H1 (cell line): ENCODE measurements around the gene CRBN. TPM values are rescaled to one million over a fixed set of nuclear protein-coding genes. Genes with fewer than 3 reads are reported as not detected.

Experiments used
- CTCF ChIA-PET: fragments of 300-600 bp; sonication (Branson Sonifier 250); formaldehyde crosslinking; loops from one replicate; lab custom pipeline; 2021; ENCODE audit not compliant: partially characterized antibody; lab: Charles Lee
- POLR2A ChIA-PET: fragments of 300-600 bp; sonication (Branson Sonifier 250); formaldehyde crosslinking; loops from one replicate; lab custom pipeline; 2021; ENCODE audit warnings: inconsistent platforms; ENCODE audit not compliant: partially characterized antibody; lab: Charles Lee
- DNase-seq, 2 experiments: peaks; one replicate each; pipeline versions ENCODE4 v3.0.0 to v3.0.0-alpha.2; 2010 to 2022; ENCODE audit warnings: low spot score in 2 of 2, low read depth in 1 of 2, mixed read lengths in 1 of 2
- FAIRE-seq: peaks from 2 replicates; lab custom pipeline; 2011; peaks lifted over from hg19 to GRCh38; lab: Jason Lieb, UNC
- H2AFZ ChIP-seq: 2 replicates; pipeline ENCODE4 v1.8.1; 2012; ENCODE audit warnings: low read length, inconsistent platforms
- H2AK5ac ChIP-seq: 2 replicates; pipeline ENCODE4 v1.6.1; 2013; ENCODE audit warnings: low read depth, low read length
- H2BK120ac ChIP-seq: replicated peaks from 2 replicates; pipeline ENCODE3; 2013; ENCODE audit warnings: low read depth, low read length, inconsistent platforms
- H2BK12ac ChIP-seq: 2 replicates; pipeline ENCODE4 v1.6.1; 2013; ENCODE audit warnings: low read depth, low read length
- H2BK15ac ChIP-seq: 2 replicates; pipeline ENCODE4 v1.6.1; 2013; ENCODE audit warnings: low read length
- H2BK20ac ChIP-seq: 2 replicates; pipeline ENCODE4 v1.6.1; 2013; ENCODE audit warnings: low read length
- H2BK5ac ChIP-seq: 2 replicates; pipeline ENCODE4 v1.6.1; 2013; ENCODE audit warnings: low read depth, low read length
- H3K14ac ChIP-seq: 2 replicates; pipeline ENCODE4 v1.6.1; 2013; ENCODE audit warnings: inconsistent platforms; ENCODE audit not compliant: insufficient read length
- H3K18ac ChIP-seq: 2 replicates; pipeline ENCODE4 v1.6.1; 2013; ENCODE audit warnings: low read length; ENCODE audit errors: extremely low read depth
- H3K23ac ChIP-seq: 2 replicates; pipeline ENCODE4 v1.6.1; 2013; ENCODE audit warnings: inconsistent platforms; ENCODE audit not compliant: insufficient read length
- H3K23me2 ChIP-seq: 2 replicates; pipeline ENCODE4 v1.6.1; 2013; ENCODE audit warnings: low read depth, low read length
- H3K27ac ChIP-seq: 2 replicates; pipeline ENCODE4 v1.6.1; 2011; ENCODE audit warnings: low read depth, low read length, inconsistent platforms
- H3K27me3 ChIP-seq, 4 experiments: replicated peaks in 1 of 4; 1 replicate in 1 of 4; 2 replicates in 3 of 4; pipeline versions ENCODE4 v1.6.1 to v1.8.1; 2011 to 2013; ENCODE audit warnings: low read length in 3 of 4, mild to moderate bottlenecking in 3 of 4, inconsistent platforms in 2 of 4, mixed read lengths in 2 of 4, moderate library complexity in 1 of 4; ENCODE audit not compliant: control insufficient read depth in 3 of 4, insufficient read depth in 3 of 4; ENCODE audit errors: extremely low read depth in 1 of 4
- H3K36me3 ChIP-seq, 4 experiments: 2 replicates each; pipeline versions ENCODE4 v1.6.1 to v1.8.1; 2011 to 2013; ENCODE audit warnings: mild to moderate bottlenecking in 4 of 4, low read length in 3 of 4, moderate library complexity in 2 of 4, control low read depth in 1 of 4, inconsistent platforms in 1 of 4; ENCODE audit not compliant: insufficient read depth in 4 of 4, control insufficient read depth in 2 of 4
- H3K4ac ChIP-seq: replicated peaks from 2 replicates; pipeline ENCODE3; 2013; ENCODE audit warnings: low read length, low read depth, mixed read lengths, inconsistent platforms; ENCODE audit not compliant: insufficient read length
- H3K4me1 ChIP-seq, 4 experiments: replicated peaks in 1 of 4; 1 replicate in 1 of 4; 2 replicates in 3 of 4; pipeline versions ENCODE4 v1.6.1 to v1.8.1; 2011 to 2013; ENCODE audit warnings: low read length in 3 of 4, inconsistent platforms in 2 of 4, mixed read lengths in 1 of 4; ENCODE audit not compliant: insufficient read depth in 4 of 4, control insufficient read depth in 3 of 4
- H3K4me2 ChIP-seq, 2 experiments: 2 replicates each; pipeline versions ENCODE4 v1.6.1 to v1.8.1; 2011 to 2013; ENCODE audit warnings: low read depth in 2 of 2, low read length in 2 of 2, control low read depth in 1 of 2, inconsistent platforms in 1 of 2, mild to moderate bottlenecking in 1 of 2; ENCODE audit not compliant: insufficient read depth in 1 of 2
- H3K4me3 ChIP-seq, 4 experiments: fragments of 200-600, 300-600 bp in 1 of 4; sonication (generic), shearing (Covaris generic), sonication (Bioruptor Twin) in 1 of 4; 2 replicates each; pipeline versions ENCODE4 v1.5.1 to v1.8.1; 2011 to 2016; ENCODE audit warnings: low read length in 4 of 4, low read depth in 3 of 4, control low read depth in 2 of 4, inconsistent platforms in 2 of 4, mild to moderate bottlenecking in 2 of 4, mixed read lengths in 1 of 4, moderate library complexity in 1 of 4; ENCODE audit not compliant: insufficient read depth in 2 of 4; ENCODE audit errors: extremely low read depth in 1 of 4
- H3K56ac ChIP-seq: replicated peaks from 2 replicates; pipeline ENCODE3; 2013; ENCODE audit warnings: low read depth, mild to moderate bottlenecking, mixed read lengths, low read length, inconsistent platforms; ENCODE audit not compliant: insufficient read length
- H3K79me1 ChIP-seq: 2 replicates; pipeline ENCODE4 v1.6.1; 2013; ENCODE audit warnings: low read depth, low read length, control low read depth
- H3K79me2 ChIP-seq, 2 experiments: 2 replicates each; pipeline versions ENCODE4 v1.6.1 to v1.8.1; 2012 to 2013; ENCODE audit warnings: low read length in 2 of 2, mild to moderate bottlenecking in 2 of 2, inconsistent platforms in 1 of 2; ENCODE audit not compliant: insufficient read depth in 2 of 2, control insufficient read depth in 1 of 2
- H3K9ac ChIP-seq, 4 experiments: replicated peaks in 1 of 4; 1 replicate in 1 of 4; 2 replicates in 3 of 4; pipeline versions ENCODE4 v1.6.1 to v1.8.1; 2011 to 2013; ENCODE audit warnings: low read depth in 3 of 4, low read length in 3 of 4, control low read depth in 2 of 4, mild to moderate bottlenecking in 2 of 4, moderate library complexity in 2 of 4, inconsistent platforms in 1 of 4; ENCODE audit errors: extremely low read depth in 1 of 4
- H3K9me3 ChIP-seq, 2 experiments: 2 replicates each; pipeline versions ENCODE4 v1.6.1 to v1.8.1; 2012 to 2013; ENCODE audit warnings: mild to moderate bottlenecking in 2 of 2, moderate library complexity in 2 of 2, control low read depth in 1 of 2, inconsistent platforms in 1 of 2, low read depth in 1 of 2, low read length in 1 of 2, mixed read lengths in 1 of 2; ENCODE audit not compliant: insufficient read depth in 2 of 2
- H4K20me1 ChIP-seq, 2 experiments: replicated peaks in 1 of 2; 2 replicates each; pipeline versions ENCODE3 to v1.8.1; 2011 to 2013; ENCODE audit warnings: inconsistent platforms in 2 of 2, low read length in 2 of 2, mild to moderate bottlenecking in 1 of 2; ENCODE audit not compliant: insufficient read depth in 2 of 2, control insufficient read depth in 1 of 2
- H4K5ac ChIP-seq: 2 replicates; pipeline ENCODE4 v1.6.1; 2013; ENCODE audit warnings: low read length, low read depth, mixed read lengths, inconsistent platforms; ENCODE audit not compliant: insufficient read length
- H4K8ac ChIP-seq: 2 replicates; pipeline ENCODE4 v1.8.0; 2013; ENCODE audit warnings: mild to moderate bottlenecking, moderate library complexity, low read length, inconsistent platforms; ENCODE audit not compliant: insufficient read depth; ENCODE audit errors: extremely low read depth
- H4K91ac ChIP-seq: replicated peaks from 2 replicates; pipeline ENCODE3; 2013; ENCODE audit warnings: low read length, mixed read lengths, inconsistent platforms; ENCODE audit not compliant: insufficient read length
- CBX5 ChIP-seq: fragments of 300-800, 300-1000 bp; sonication (generic); IDR thresholded peaks from 2 replicates; pipeline ENCODE4 v1.7.1; 2016; ENCODE audit warnings: antibody characterized with exemption, low read length, low read depth
- TAF1 ChIP-seq: IDR thresholded peaks from 2 replicates; pipeline ENCODE4 v1.6.1; 2011; ENCODE audit warnings: mild to moderate bottlenecking, low read depth, low read length
- WGBS, 2 experiments: shearing (Covaris generic) in 1 of 2; methylation state at CpG; one replicate each; pipeline versions ENCODE4 v1.1.6 to v1.1.7; 2013 to 2015; ENCODE audit warnings: low lambda C conversion rate in 2 of 2, mixed read lengths in 2 of 2, inconsistent platforms in 1 of 2, low coverage in 1 of 2, missing lambda C conversion rate in 1 of 2; ENCODE audit not compliant: insufficient replicate concordance in 2 of 2, insufficient coverage in 1 of 2, insufficient read length in 1 of 2; ENCODE audit errors: extremely low coverage in 1 of 2, missing lambda C conversion rate in 1 of 2; 5-methylcytosine and 5-hydroxymethylcytosine counted together
- polyA plus RNA-seq, 7 experiments: library from polyadenylated mRNA; depleted of rRNA in 3 of 7; stranded (reverse) in 5 of 7; unstranded in 2 of 7; fragments of >200 nt in 5 of 7; fragments of 200-250 nt in 2 of 7; gene quantifications; 1 replicate in 5 of 7; 2 replicates in 1 of 7; 4 replicates in 1 of 7; pipeline versions ENCODE4 v1.2.1 to v1.2.3, GENCODE V29; 2011 to 2013; ENCODE audit warnings: missing spikeins in 2 of 7, mixed read lengths in 2 of 7
- total RNA-seq: library from RNA; stranded (reverse); fragmentation: NEBNext Ultra II Directional; extraction: Animal tissue kit (Norgen Biotek cat#: 25700); gene quantifications from 2 replicates; pipeline ENCODE4 v1.2.1, GENCODE V29; 2021

CRBN gene
- total and polyA plus RNA-seq, 2 of the 8 experiments (the other 6 are each of a cell fraction or from before 2014, with no cell fraction given): 13.4 to 30.3 TPM

GRCh38 chr3:3209057-3209456 lies 29.6 kb upstream of the CRBN start:
- Histone ChIP-seq H2BK12ac (no peak overlapping the region), H3K18ac (no peak overlapping the region), H3K4ac (no peak overlapping the region), H2AK5ac (no peak overlapping the region), H3K56ac (no peak overlapping the region), H3K9me3 (no peaks in the 10 kb centered on the region), H3K27ac (no peak overlapping the region), H3K79me1 (no peaks in the 10 kb centered on the region), H3K36me3 (no peaks in the 10 kb centered on the region), H3K4me2 (no peak overlapping the region), H4K8ac (no peak overlapping the region), H3K23ac (no peak overlapping the region), H2BK15ac (no peak overlapping the region), H3K23me2 (no peaks in the 10 kb centered on the region), H3K4me3 (no peak overlapping the region), H3K79me2 (no peaks in the 10 kb centered on the region), H3K27me3 (no peaks in the 10 kb centered on the region), H3K4me1 (no peaks in the 10 kb centered on the region), H2AFZ (no peak overlapping the region), H4K20me1 (no peaks in the 10 kb centered on the region), H3K9ac (no peak overlapping the region), H2BK20ac (no peak overlapping the region), H2BK120ac (no peak overlapping the region), H3K14ac (no peak overlapping the region), H2BK5ac (no peak overlapping the region), H4K5ac (no peak overlapping the region), H4K91ac (no peak overlapping the region)
- FAIRE-seq (no peak), DNase-seq (no peak)
- WGBS, 2 experiments: 100% methylated on average over 1 of the region's 1 CpG; no CpG with 5 or more reads in 1 of the 2 experiments
- CTCF ChIA-PET: interaction anchor here (1.5 to 4.4 kb wide), 4 partner anchors 9 to 789 kb away, joined by 3 to 33 read pairs (median 5); no protein-coding TSS in a partner anchor
- no peak for TF ChIP-seq CBX5
- TF ChIP-seq TAF1: no peak
- POLR2A ChIA-PET: no interaction called here
